Neuron (in vitro differentiated cells): ENCODE measurements around the gene CS.
A peak's percentile ranks its signal among the peaks of the same experiment; 100 is the strongest.

Experiments
- H2AFZ ChIP-seq: one replicate; pipeline ENCODE4 v1.6.1; 2013; ENCODE audit warnings: low read depth, mild to moderate bottlenecking, inconsistent platforms, low read length, moderate library complexity
- H3K27me3 ChIP-seq: one replicate; pipeline ENCODE4 v1.6.1; 2013; ENCODE audit warnings: low read length; ENCODE audit not compliant: insufficient read depth
- H3K36me3 ChIP-seq: one replicate; pipeline ENCODE4 v1.6.1; 2013; ENCODE audit warnings: low read length; ENCODE audit not compliant: insufficient read depth
- H3K4me1 ChIP-seq: one replicate; pipeline ENCODE4 v1.6.1; 2013; ENCODE audit warnings: low read length; ENCODE audit not compliant: insufficient read depth
- H3K4me3 ChIP-seq: 2 replicates; pipeline ENCODE4 v1.5.1; 2013; ENCODE audit warnings: mild to moderate bottlenecking, low read length, moderate library complexity
- H3K9me3 ChIP-seq: one replicate; pipeline ENCODE4 v1.6.1; 2013; ENCODE audit warnings: low read length

Gene CS

GRCh38 chr12:56224954-56225353 is 75.2 kb downstream of the CS start:
- peaks cover 11% of the 10 kb centered on the region for H3K36me3 ChIP-seq
- H3K4me1 ChIP-seq, result peaks cover 26% of the 10 kb centered on the region
- no peaks in the 10 kb centered on the region for H3K27me3 ChIP-seq
- H3K9me3 ChIP-seq, result no peaks in the 10 kb centered on the region
- H2AFZ ChIP-seq, result peak overlapping the region; percentile 20
- peak overlapping the region; percentile 88 for H3K4me3 ChIP-seq

- Histone ChIP-seq H3K4me3 (peak within 1 kb of the TSS; percentile 88), H3K27me3 (no peaks in the 10 kb centered on the region), H3K4me1 (peaks cover 26% of the 10 kb centered on the region), H3K36me3 (peaks cover 11% of the 10 kb centered on the region), H2AFZ (peak within 1 kb of the TSS; percentile 20), H3K9me3 (no peaks in the 10 kb centered on the region)
These were observed 75.9 kb downstream of the CS start, which contains the start of gene NABP2 for GRCh38 chr12:56224102-56224701. NABP2 (plus strand) TSS chr12:56224342; CDS start chr12:56224857, 515 bp downstream.

- H3K4me3 ChIP-seq, result peak overlapping the region; percentile 37
- no peaks in the 10 kb centered on the region for H3K9me3 ChIP-seq
- H3K36me3 ChIP-seq, result peaks cover 10% of the 10 kb centered on the region
- H3K27me3 ChIP-seq, result no peaks in the 10 kb centered on the region
- no peak overlapping the region for H2AFZ ChIP-seq
- H3K4me1 ChIP-seq, result peaks cover 26% of the 10 kb centered on the region
These were observed 76.5 kb downstream of the CS start for GRCh38 chr12:56223571-56224101.

GRCh38 chr12:56222531-56222895 is 77.6 kb downstream of the CS start:
- Histone ChIP-seq H2AFZ (peak overlapping the region; percentile 52), H3K9me3 (peaks cover under 1% of the 10 kb centered on the region)

GRCh38 chr12:56221757-56222530 is 78.2 kb downstream of the CS start, which contains the start of gene RNF41:
RNF41 (minus strand) TSS chr12:56221922; CDS start chr12:56214047, 7,875 bp downstream.
- H3K4me3 ChIP-seq, result peak within 1 kb of the TSS; percentile 76
- peaks cover 26% of the 10 kb centered on the region for H3K4me1 ChIP-seq
- no peaks in the 10 kb centered on the region for H3K27me3 ChIP-seq
- H3K36me3 ChIP-seq, result peaks cover 4% of the 10 kb centered on the region
- peaks cover 2% of the 10 kb centered on the region for H3K9me3 ChIP-seq
- peak within 1 kb of the TSS; percentile 52 for H2AFZ ChIP-seq

More at GRCh38 chr12:56222531-56222895, 77.6 kb downstream of the CS start:
- H3K27me3 ChIP-seq, result no peaks in the 10 kb centered on the region
- H3K4me1 ChIP-seq, result peaks cover 26% of the 10 kb centered on the region
- peaks cover 7% of the 10 kb centered on the region for H3K36me3 ChIP-seq
- peak overlapping the region; percentile 76 for H3K4me3 ChIP-seq
